Testis (tissue), 2 donors: Measurements from ENCODE around the gene CARHSP1.

Experiments used
- CTCF ChIP-seq, 3 experiments: fragments of 450-650 bp in 2 of 3; fragments of 200-600 bp in 1 of 3; sonication (generic) in 1 of 3; IDR thresholded peaks; one replicate each; pipeline ENCODE4 v1.5.1; 2016 to 2019; ENCODE audit warnings: antibody characterized with exemption in 3 of 3, mild to moderate bottlenecking in 2 of 3, moderate library complexity in 1 of 3
- POLR2A ChIP-seq: fragments of 450-650 bp; IDR thresholded peaks from one replicate; pipeline ENCODE4 v1.6.1; 2017; ENCODE audit warnings: antibody characterized with exemption, mild to moderate bottlenecking, moderate library complexity

GRCh38 chr16:8889893-8890548 lies 21.2 kb upstream of the CARHSP1 start:
- TF ChIP-seq CTCF (IDR thresholded peaks at IDR 0.05) (no peak), POLR2A (no peak)
